HG03045 (cell line): ENCODE data around the gene TTPAL.
"Not testable (repeated sequence)": the region's sequence is repeated elsewhere in the genome, so short reads cannot be mapped to it uniquely, and the experiment has no call there.

Experiments used
- ATAC-seq: cut with Tn5 transposase; IDR thresholded peaks from one replicate; pipeline ENCODE4 v1.9.1; 2021; ENCODE audit warnings: mild to moderate bottlenecking, moderate library complexity; ENCODE audit not compliant: unreplicated experiment

TTPAL gene

GRCh38 chr20:44465001-44465560 is 10.6 kb upstream of the TTPAL start:
- no peak for ATAC-seq

- no peak for ATAC-seq
Observed at GRCh38 chr20:44467289-44467883, 8.3 kb upstream of the TTPAL start.

GRCh38 chr20:44468044-44468782 is 7.5 kb upstream of the TTPAL start:
- ATAC-seq: no peak

- no peak for ATAC-seq
Observed at GRCh38 chr20:44470327-44470726, 5.3 kb upstream of the TTPAL start.

- ATAC-seq: no peak
Observed at GRCh38 chr20:44471481-44471882, 4.2 kb upstream of the TTPAL start.

GRCh38 chr20:44472283-44472682 is 3.4 kb upstream of the TTPAL start:
- ATAC-seq: not testable (repeated sequence)

- no peak for ATAC-seq
Observed at GRCh38 chr20:44475372-44475693, 341 bp upstream of the TTPAL start.

- no peak for ATAC-seq
Observed at GRCh38 chr20:44477151-44477550, 1.5 kb downstream of the TTPAL start.

- no peak for ATAC-seq
Observed at GRCh38 chr20:44478206-44478605, 2.5 kb downstream of the TTPAL start.

- no peak for ATAC-seq
Observed at GRCh38 chr20:44479643-44480042, 4.0 kb downstream of the TTPAL start.

GRCh38 chr20:44480097-44480496 is 4.4 kb downstream of the TTPAL start:
- ATAC-seq: no peak

- ATAC-seq: no peak
Observed at GRCh38 chr20:44481719-44482416, 6.2 kb downstream of the TTPAL start.

- ATAC-seq: no peak
Observed at GRCh38 chr20:44483112-44483511, 7.4 kb downstream of the TTPAL start.

- no peak for ATAC-seq
Observed at GRCh38 chr20:44485078-44485829, 9.6 kb downstream of the TTPAL start.

- ATAC-seq: no peak
Observed at GRCh38 chr20:44485830-44486198, 10.1 kb downstream of the TTPAL start.

- ATAC-seq: no peak
Observed at GRCh38 chr20:44488551-44488950, 12.9 kb downstream of the TTPAL start.

GRCh38 chr20:44489223-44489622 is 13.5 kb downstream of the TTPAL start:
- no peak for ATAC-seq

- ATAC-seq: no peak
Observed at GRCh38 chr20:44489931-44490330, 14.3 kb downstream of the TTPAL start.

- no peak for ATAC-seq
Observed at GRCh38 chr20:44491635-44492395, 16.1 kb downstream of the TTPAL start.

GRCh38 chr20:44494266-44494665 is 18.6 kb downstream of the TTPAL start:
- ATAC-seq: no peak

GRCh38 chr20:44494681-44495080 is 19.0 kb downstream of the TTPAL start:
- ATAC-seq: no peak
